ENCODE results near the gene KRT73.

Gene KRT73

GRCh38 chr12:52645120-52645761 is 26.9 kb upstream of the KRT73 start:
- FAIRE-seq: no peak

GRCh38 chr12:52644078-52644415 is 25.7 kb upstream of the KRT73 start:
- no peak for FAIRE-seq

DNA sequence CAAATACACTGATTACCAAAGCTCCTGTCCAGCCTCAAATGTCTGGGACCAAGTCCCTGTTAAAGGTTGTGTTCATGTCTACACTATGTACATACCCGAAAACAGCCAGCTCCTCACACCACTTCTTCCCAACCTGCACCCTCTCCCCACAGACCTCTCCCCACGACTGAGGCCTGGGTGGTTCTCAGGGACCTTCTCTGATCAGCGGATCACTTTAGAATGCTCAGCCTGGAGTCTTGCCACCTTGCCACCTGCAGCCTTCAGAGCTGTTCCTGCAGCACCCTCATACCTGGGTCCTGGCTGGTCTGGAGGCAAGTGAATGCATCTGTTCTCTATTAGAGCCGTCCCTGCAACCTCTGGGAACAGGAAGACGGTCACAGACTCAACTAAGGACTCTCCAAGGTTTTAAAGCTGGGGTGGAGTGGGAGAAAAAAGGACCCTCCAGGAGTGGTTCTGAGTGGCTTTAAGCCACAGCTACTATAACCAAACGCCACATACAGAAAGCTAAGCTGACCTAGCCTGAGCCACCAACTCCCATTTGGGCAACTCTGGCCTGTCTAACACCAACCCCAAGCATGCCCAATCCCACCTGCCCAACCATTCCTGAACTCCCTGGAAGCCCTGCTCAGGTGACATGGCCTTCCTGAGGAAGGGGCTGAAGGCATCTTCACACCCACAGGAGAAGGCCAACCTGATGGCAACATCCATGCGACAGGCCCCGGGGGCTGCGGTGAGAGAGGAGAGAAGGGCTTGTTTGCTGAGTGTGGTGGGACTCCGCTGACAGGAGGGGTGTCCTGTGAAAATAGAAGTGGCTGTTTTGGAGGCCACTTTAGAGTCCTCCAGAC is 25.1 kb upstream of the KRT73 start:
- no peak for FAIRE-seq

- no peak for FAIRE-seq
These were observed 23.1 kb upstream of the KRT73 start for GRCh38 chr12:52641468-52641867.

DNA sequence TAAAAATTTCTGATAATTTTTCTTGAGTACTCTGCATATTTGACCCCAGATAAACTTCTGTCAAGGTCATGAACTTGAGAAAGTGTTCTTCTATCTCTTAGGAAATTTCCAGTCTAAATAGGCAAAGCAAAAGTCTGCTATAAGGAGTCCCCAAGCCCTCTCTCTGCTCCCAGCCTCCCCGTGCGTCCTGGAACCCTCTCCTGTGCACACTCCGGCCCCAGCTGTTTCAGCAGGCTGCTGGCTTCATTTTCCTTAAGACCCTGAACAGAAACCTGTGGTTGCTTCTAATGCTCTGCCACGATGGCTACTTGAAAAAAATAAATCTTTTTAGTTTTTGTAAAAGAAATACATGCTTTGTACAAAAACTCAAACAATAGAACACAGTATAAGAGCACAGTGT is 18.9 kb upstream of the KRT73 start:
- FAIRE-seq: no peak

DNA sequence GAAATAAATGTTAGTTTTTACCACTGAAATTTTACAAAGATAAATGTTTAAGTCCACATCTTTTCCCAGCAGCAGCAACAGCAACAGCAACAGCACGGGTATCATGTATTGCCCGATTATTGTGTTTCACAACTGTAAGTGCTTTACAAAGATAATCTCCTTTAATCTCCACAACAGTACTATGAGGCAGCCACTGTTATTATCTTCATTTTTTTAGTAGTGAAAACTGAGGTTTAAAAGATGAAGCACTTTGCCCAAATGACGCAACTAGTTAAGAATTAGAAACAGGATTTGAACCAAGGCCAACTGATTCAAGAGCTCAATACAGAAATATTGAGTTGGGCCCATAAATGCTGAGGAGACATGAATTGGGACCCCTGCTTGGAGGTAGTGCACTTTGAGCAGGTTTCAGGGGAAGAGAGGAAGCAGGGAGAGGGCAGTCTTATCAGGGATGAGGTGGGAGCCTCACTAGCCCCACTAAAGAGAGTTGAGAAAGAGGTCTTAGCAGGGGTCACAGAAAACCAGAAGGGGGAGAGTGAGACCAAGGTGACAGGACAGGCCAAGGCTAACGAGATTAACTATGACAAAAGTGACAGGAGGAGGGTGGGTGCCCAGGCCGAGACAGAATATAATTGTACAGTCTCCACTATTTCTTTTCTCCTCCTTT is 18.4 kb upstream of the KRT73 start:
- FAIRE-seq: no peak

GRCh38 chr12:52636189-52636588 is 17.8 kb upstream of the KRT73 start:
- FAIRE-seq: no peak

- FAIRE-seq: no peak
These were observed 16.1 kb upstream of the KRT73 start for GRCh38 chr12:52634266-52635056.

- FAIRE-seq: no peak
These were observed 15.0 kb upstream of the KRT73 start for GRCh38 chr12:52633383-52633782.

DNA sequence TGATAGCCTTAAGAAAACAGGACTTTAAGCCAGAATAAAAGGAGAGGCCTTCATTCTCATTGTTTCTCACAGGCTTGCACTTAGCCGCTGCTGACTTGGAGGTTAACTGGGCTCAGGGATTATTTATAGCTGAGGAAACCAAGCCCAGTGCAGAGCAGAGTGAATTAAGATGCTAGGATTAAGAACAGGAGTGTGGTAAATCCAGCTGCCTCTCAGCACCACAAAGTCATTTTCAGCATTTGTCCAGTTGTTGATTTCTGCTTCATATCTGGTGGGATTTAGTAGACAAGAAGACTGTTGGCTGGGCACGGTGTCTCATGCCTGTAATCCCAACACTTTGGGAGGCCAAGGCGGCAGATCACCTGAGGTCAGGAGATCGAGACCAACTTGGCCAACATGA is 14.3 kb upstream of the KRT73 start:
- no peak for FAIRE-seq

DNA sequence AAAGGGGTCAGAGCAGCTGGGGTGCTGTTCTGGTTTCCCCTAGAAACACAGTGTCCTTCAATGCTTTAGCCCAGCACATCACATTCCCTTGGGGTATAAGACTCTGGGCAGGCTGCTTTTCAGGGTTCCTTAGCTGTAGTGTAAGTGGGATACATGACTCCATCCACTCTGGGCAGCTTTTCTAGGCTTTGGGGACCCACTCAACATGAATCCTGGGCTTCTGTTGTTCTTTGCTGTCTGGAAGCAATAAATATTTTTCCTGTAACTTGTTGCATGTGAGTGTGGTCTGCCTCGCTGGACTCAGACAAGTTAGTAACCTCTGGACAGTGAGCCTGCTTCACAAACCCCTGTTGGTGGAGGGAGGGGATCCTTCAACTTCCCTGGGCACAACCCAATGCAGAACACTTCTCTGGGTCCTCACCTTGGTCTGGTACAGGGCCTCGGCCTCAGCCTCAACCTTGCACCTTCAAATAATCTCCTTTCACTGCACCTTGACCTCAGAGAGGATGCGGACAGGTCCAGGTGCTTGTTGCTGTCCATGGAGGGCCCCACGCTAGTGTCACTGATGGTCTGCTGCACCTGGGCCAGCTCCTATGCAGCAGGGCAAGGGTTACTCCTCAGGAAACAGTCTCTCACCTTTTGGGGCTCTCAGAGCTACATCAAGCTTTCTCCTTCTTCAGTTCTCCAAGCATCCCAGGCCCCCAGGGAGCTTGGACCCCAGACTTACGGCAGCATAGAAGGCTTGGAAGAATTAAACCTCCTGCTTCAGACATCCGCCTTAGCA is 13.5 kb upstream of the KRT73 start:
- no peak for FAIRE-seq

- no peak for FAIRE-seq
These were observed 12.9 kb upstream of the KRT73 start for GRCh38 chr12:52631264-52631663.

DNA sequence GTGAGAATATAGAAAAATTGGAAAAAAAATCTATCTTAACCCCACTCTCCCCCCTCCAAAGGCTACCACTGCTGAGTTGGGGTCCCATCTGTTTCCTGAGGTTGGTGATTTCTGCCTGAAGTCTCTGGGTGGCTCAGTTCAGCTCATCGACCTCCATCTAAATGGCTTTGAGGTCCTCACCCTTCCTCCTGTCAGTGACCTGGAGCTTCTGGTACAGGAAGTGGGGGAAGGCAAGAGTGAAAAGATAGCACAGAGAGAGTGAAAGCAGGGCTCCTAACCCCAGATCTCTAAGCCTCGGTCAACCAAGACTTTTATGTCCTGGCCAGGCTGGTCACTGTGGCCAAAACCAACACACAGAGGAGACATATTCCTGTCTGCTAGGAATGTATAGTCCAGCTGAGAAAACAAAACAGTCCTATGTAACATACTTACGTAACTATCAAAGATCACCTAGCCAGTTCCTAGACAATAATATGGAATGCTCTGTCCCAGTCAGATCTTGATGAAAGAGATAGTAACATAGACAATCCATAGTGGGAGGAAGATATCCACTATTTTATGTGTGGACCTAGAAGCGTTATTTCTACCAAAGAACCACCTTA is 12.3 kb upstream of the KRT73 start:
- no peak for FAIRE-seq

DNA sequence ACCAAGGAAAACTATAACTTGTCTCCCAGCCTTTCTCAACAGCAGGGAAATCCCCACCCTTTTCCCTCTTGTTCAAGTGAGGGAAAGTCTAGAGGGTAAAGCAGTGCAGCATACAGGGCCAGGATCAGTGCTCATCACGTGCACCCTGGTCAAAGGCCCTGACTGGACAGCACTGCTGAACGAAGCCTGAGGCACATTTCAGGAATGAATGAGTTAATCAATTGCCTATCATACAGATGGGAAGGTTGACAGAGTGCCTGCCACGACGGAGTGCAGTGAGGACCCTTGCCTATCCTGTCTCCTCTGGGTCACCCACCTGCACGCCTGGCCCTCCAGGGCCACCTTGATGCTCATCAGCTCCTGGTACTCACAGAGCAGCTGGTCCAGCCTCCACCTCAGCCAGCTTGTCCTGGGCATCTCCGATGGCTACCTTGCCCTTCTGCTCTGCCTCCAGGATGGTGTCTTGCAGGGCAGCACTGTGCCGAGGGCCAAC is 11.7 kb upstream of the KRT73 start:
- FAIRE-seq: no peak

DNA sequence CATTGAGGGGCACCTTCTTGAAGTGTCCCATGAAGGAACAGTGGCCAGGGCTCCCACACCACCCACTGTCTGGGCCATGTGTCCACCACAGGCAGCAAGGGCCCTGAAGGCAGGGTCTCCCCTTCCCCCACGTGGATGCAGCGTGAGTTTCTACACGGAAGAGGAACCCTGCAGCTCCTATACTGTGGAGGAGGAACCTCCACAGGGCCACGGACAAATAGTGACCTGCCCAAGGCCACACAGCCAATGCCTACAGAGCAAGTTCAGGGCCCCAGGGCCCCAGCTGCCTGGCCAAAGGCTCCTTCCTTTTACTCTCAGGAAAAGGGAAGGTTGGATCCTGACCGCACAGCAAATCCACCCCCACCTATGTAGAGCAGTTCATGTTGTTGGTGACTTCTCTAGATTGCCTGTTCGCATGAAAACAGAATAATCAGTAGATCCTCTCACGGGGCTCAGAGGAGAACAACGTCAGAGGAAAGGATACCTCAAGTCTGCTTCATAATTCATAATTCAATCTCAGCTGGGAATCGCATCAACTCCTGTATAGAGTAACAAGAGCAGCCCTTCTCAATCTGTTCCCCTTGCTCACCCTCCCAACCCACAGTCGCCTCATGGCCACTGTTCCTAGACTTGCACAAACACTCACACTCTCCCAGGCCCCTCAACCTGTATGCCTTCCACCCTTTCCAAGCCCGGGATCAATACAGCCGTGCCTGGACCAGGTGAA is 11.1 kb upstream of the KRT73 start:
- FAIRE-seq: no peak

GRCh38 chr12:52628841-52629240 is 10.5 kb upstream of the KRT73 start:
- no peak for FAIRE-seq

- FAIRE-seq: no peak
These were observed 9.8 kb upstream of the KRT73 start for GRCh38 chr12:52628111-52628507.

- FAIRE-seq: no peak
These were observed 9.2 kb upstream of the KRT73 start for GRCh38 chr12:52627395-52628110.

DNA sequence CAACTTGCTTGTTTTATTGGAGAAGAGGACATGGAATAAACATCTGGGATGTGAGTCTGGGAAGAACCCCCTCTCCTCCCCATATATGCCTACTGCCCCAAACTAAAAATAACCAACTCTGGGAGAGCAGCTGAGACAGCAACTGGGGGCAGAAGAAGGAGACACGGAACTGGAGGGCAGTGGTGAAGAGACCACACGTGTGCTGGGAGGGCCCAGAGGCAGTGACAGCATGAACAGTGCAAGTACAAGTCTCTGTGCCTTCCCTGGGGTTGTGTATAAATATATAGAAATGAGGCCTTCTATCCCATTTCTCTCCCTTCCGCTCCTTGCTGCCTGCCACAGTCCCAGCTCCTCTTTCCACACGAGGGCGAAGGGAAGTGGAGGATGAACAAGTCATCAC is 4.0 kb upstream of the KRT73 start:
- FAIRE-seq: no peak

DNA sequence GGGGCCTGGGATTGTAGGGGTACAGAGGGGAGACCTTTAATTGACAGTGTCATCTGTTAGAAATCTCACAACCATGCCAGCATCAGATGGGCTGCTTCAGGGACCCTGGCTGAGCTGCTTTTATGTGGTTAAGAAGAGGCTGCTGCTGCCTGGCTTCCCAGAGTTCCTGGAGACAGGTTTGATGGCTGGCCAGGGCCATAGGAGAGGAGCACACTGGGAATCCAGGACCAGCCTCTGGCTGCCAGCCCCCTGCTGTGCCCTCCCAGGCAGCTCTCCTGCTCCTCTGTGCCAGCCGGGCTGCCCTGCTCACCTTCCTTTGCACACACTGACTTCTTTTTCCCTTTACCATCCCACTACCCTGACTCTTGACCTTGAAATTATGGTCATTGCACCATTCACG is 507 bp upstream of the KRT73 start:
- no peak for FAIRE-seq

DNA sequence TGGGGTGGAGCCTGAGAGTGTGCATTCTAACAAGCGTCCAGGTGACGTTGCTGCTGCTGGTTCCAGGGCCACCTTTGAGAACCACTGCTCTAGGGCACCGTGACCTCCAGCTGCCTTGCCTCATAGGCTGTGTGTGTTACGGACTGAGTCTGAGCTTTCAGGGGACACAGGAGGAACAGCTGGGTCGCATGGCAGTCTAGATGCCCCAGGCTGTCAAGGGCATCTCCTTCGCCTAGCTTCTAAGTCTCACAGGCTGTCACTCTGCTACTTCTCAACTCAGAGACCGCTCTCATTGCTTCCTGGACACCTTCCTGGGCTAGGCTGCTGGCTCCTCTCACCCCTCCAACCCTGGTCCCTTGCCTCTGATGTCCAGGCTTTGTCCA is 965 bp downstream of the KRT73 start:
- no peak for FAIRE-seq
